Retina (tissue), 1 donor: ENCODE data around the gene DNAJC10.
"Not testable (repeated sequence)": the region's sequence is repeated elsewhere in the genome, so short reads cannot be mapped to it uniquely, and the experiment has no call there.

Source experiments
- DNase-seq: peaks from one replicate; pipeline ENCODE4 v3.0.0-alpha.2; 2016

Gene DNAJC10

DNA sequence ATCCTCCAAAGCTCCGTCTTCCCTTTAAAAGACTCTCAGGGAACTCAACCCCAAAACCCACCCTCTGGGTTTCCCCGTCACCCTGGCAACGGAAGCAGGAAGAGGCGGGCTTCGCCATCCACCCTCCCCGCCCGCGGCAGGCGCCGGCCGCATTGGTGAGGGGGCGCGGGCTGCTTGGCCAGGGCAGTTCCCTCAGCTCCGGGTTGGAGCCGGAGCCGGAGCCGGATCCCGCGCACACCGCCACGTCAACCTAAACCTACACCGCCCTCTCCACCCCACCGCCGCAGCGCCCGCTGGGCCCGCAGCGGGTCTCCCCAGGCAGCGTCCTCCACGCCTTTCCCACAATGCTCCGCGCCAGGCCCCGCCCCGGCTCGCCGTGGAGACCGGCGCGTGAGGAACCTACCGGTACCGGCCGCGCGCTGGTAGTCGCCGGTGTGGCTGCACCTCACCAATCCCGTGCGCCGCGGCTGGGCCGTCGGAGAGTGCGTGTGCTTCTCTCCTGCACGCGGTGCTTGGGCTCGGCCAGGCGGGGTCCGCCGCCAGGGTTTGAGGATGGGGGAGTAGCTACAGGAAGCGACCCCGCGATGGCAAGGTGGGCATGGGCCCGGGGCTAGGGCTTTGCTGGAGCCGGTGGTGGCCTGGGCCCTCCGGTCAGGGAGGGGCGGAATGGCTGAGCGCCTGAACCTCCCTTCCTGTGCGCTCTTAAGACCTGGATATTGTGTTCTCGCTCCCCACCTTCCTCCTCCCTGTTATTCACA is at the start of gene DNAJC10:
Gene DNAJC10, plus strand, starts transcription at position 366 of the 758 bp plus-strand sequence. CDS start 1,830 bp downstream, outside the sequence.
- DNase-seq: peak; percentile 96

GRCh38 chr2:182666674-182667314 is 49.3 kb upstream of the DNAJC10 start:
- no peak for DNase-seq

- DNase-seq: no peak
Measured at GRCh38 chr2:182667315-182667695, 48.8 kb upstream of the DNAJC10 start.

GRCh38 chr2:182668671-182669070 is 47.4 kb upstream of the DNAJC10 start:
- DNase-seq: no peak

DNA sequence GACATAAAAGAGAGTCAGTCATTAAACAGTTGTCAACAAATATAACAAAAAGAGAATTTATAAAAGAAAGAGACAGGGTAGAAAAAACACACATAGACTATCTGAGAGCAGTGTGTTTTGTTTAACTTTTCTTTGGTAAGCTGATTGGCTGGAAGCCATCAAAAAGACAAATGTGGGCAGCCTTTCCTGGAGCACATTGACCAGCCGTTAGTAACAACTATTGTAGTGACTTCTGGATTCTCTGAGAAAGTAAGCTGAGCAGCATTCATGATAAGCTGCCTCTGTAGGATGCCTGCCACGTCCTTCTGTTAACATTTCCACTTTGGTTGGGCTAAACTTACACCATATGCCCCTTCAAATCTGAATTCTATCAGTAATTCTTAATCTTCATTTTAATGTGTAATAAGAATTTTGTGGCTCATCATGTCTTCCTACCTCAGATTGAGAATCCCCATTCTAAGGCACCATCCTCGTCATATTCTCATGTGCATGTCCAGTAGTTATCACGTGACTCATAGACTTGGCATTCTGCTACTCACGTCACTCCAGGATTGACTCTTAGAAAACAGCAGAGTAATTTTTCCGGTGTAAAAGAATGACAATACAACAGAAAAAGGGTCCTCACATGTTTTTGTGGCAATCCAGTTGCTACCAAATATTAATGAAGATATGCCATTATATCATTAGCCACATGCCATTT is 43.4 kb upstream of the DNAJC10 start:
- DNase-seq: no peak

DNA sequence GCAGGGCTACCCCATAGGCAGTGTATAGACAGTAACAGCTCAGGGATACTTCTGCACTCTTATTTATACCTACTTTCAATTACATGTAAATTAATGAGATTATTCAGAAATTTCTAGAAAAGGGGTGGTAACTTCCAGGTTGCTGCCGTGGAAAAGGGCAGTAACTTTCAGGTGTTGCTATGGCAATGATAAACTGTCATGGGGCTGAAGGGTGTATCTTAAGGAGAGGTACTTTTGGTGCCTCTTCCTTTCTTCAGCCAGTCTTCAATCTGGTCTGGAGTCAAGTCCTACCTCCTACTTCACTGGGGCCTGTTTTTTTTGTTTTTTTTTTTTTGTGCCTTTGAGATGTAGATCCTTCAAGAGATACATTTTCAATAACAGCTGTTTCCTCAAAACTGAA is 35.2 kb upstream of the DNAJC10 start:
- DNase-seq: no peak

DNA sequence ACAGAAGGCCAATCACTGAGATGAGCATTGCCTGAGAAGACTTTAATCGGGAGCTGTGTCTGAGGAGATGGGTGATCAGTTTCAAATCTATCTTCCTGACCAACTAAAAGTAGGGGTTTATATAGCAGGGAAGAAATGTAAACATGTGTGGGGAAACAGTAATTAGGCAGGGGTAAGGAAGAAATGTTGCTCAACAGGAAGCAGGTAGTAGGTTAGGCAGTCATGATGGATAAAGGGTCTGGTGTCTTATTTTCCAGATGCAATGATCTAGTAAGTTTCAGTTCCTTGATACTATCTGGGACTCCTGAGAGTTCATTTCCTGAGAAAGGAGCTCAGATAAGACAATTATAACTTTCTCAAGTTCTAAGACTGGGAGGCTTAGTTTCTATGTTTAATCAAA is 33.8 kb upstream of the DNAJC10 start:
- no peak for DNase-seq

GRCh38 chr2:182685559-182685958 is 30.5 kb upstream of the DNAJC10 start:
- no peak for DNase-seq

- DNase-seq: not testable (repeated sequence)
Measured at GRCh38 chr2:182686763-182687162, 29.3 kb upstream of the DNAJC10 start.

GRCh38 chr2:182694189-182694588 is 21.9 kb upstream of the DNAJC10 start:
- DNase-seq: no peak

- DNase-seq: no peak
Measured at GRCh38 chr2:182695776-182696175, 20.3 kb upstream of the DNAJC10 start.

DNA sequence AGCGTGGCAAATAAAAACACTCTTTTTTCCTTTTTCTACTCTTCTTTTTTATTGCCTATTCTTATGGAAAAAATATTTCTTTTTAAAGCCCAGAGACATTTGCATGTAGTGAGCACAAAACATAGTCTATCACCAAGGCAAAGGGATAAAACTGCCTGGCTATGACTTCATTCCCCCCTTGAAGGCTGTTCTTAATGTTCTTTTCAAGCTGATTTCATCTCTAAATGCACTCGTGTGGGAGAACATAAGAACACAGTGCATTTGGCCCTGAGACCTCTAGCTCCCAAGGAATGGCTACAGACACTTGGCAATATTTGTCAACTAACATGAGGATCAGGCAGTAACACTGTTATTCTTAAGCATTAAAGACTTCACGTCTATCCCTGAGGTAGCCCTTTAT is 17.4 kb upstream of the DNAJC10 start:
- no peak for DNase-seq

- no peak for DNase-seq
Measured at GRCh38 chr2:182705761-182706160, 10.3 kb upstream of the DNAJC10 start.

GRCh38 chr2:182706751-182707150 is 9.3 kb upstream of the DNAJC10 start:
- no peak for DNase-seq

DNA sequence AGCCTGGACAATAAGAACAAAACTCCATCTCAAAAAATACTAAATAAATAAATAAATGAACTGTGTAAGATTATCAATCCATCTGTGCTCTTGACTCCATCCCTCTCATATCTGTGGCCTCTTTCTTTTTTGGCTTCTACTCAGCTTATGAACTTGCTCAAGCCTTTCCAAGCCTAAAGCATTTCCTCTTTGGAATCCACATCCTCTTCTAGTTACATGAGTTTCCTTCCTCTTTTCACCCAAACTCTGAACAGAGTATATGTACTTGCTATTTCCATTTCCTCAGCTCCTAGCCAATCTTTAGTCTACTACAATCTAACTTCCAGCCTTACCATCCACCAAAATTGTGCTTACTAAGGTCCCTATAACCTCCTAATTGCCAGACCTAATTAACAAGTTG is 2.5 kb upstream of the DNAJC10 start:
- DNase-seq: no peak

GRCh38 chr2:182715121-182715891 is 751 bp upstream of the DNAJC10 start:
- no peak for DNase-seq

DNA sequence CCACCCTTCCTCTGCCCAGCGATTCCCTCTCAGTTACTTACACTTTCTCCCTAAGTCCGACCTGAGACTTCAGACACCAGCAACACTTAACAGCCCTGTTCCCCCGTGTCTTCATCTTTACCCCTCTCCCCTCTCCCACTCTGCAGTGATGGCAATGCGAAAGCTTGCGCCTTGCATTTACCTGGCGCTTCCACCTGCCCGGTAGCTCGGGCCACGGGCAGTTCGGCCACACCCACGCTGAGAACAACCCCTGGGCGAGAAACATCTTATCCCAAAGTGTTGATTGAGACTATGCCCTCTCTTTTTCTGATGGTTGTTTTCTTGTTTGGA is 558 bp downstream of the DNAJC10 start:
- no peak for DNase-seq

- no peak for DNase-seq
Measured at GRCh38 chr2:182717416-182717815, 1.4 kb downstream of the DNAJC10 start.

- DNase-seq: no peak
Measured at GRCh38 chr2:182717816-182718215, 1.8 kb downstream of the DNAJC10 start.

- no peak for DNase-seq
Measured at GRCh38 chr2:182718459-182718858, 2.4 kb downstream of the DNAJC10 start.

- not testable (repeated sequence) for DNase-seq
Measured at GRCh38 chr2:182719116-182719515, 3.1 kb downstream of the DNAJC10 start.

DNA sequence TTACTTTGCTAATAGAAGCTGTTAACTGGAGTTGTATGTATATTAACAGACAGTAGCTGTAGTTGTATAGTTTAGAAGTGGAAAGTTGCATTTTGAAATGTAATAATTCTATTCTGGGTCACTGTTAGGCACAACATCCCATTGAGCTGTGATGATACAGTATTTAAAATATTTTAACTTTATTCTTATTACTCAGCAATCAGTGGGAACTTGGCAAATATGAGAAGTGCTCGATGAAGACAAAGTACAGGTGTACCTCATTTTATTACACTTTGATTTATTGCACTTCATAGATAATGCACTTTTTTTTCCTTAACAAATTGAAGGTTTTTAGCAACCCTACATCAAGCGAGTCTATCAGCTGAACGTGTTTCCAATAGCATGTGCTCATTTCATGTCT is 8.6 kb downstream of the DNAJC10 start:
- no peak for DNase-seq

DNA sequence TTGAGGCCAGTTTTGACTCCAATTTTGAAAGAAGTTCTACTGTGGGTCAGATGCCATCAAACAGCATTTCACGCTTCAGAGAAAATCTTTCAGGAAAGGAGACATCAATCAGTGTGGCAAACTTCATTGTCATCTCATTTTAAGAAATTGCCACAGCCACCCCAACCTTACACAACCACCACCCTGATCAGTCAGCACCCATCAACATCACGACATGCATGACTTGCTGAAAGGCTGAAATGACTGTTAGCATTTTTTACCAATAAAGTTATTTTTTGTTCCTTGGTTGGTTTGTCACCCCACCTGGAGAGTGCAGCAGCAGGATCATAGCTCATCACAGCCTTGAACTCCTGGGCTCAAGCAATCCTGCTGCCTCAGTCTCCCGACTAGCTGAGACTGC is 10.4 kb downstream of the DNAJC10 start:
- no peak for DNase-seq
